Stimulated activated memory B cell treated with anti-CD40 and anti-IgM and Interleukin-4, amounts not matched to agents 10 μg/mL and 1 μg/mL and 100 μg/mL, for 72 hours (primary cell): ENCODE measurements around the gene TMEFF2.

Experiments used
- ATAC-seq: fragments of 150-1000 bp; cut with Tn5 transposase; 2 replicates; pipeline ENCODE4 v1.10.0; 2021
- H3K27ac Mint-ChIP-seq: one replicate; pipeline ENCODE4 v1.8.0; 2022; ENCODE audit warnings: mild to moderate bottlenecking, mixed read lengths
- H3K27me3 Mint-ChIP-seq: one replicate; pipeline ENCODE4 v1.8.0; 2022; ENCODE audit warnings: mixed read lengths
- H3K36me3 Mint-ChIP-seq: one replicate; pipeline ENCODE4 v1.8.0; 2022; ENCODE audit warnings: mixed read lengths
- H3K4me1 Mint-ChIP-seq: one replicate; pipeline ENCODE4 v1.8.0; 2022; ENCODE audit warnings: mixed read lengths
- H3K4me3 Mint-ChIP-seq: one replicate; pipeline ENCODE4 v1.8.0; 2022; ENCODE audit warnings: mild to moderate bottlenecking, moderate library complexity, mixed read lengths
- H3K9me3 Mint-ChIP-seq: one replicate; pipeline ENCODE4 v1.8.0; 2022; ENCODE audit warnings: mixed read lengths

Gene TMEFF2

GRCh38 chr2:191976436-191976835 is 218.3 kb downstream of the TMEFF2 start:
- Mint-ChIP-seq H3K27ac (no peak overlapping the region), H3K27me3 (peaks cover 6% of the 10 kb centered on the region), H3K9me3 (no peaks in the 10 kb centered on the region), H3K4me1 (no peaks in the 10 kb centered on the region), H3K4me3 (no peak overlapping the region), H3K36me3 (no peaks in the 10 kb centered on the region)
- ATAC-seq: peak; percentile 27

GRCh38 chr2:191974676-191975075 is 220.1 kb downstream of the TMEFF2 start:
- Mint-ChIP-seq H3K9me3 (no peaks in the 10 kb centered on the region), H3K27me3 (peaks cover 7% of the 10 kb centered on the region), H3K27ac (no peak overlapping the region), H3K4me3 (no peak overlapping the region), H3K4me1 (no peaks in the 10 kb centered on the region), H3K36me3 (no peaks in the 10 kb centered on the region)
- no peak for ATAC-seq

GRCh38 chr2:191970867-191971266 is 223.9 kb downstream of the TMEFF2 start:
- Mint-ChIP-seq H3K36me3 (no peaks in the 10 kb centered on the region), H3K4me3 (no peak overlapping the region), H3K9me3 (no peaks in the 10 kb centered on the region), H3K27me3 (peaks cover 7% of the 10 kb centered on the region), H3K4me1 (no peaks in the 10 kb centered on the region), H3K27ac (no peak overlapping the region)
- ATAC-seq: no peak

GRCh38 chr2:191968120-191968519 is 226.6 kb downstream of the TMEFF2 start:
- no peak overlapping the region for H3K27ac Mint-ChIP-seq

GRCh38 chr2:191965733-191966132 is 229.0 kb downstream of the TMEFF2 start:
- H3K36me3 Mint-ChIP-seq: no peaks in the 10 kb centered on the region
- H3K4me3 Mint-ChIP-seq: no peak overlapping the region
- no peaks in the 10 kb centered on the region for H3K9me3 Mint-ChIP-seq
- no peak overlapping the region for H3K27ac Mint-ChIP-seq
- ATAC-seq: no peak
- H3K4me1 Mint-ChIP-seq: no peaks in the 10 kb centered on the region
- H3K27me3 Mint-ChIP-seq: peaks cover 17% of the 10 kb centered on the region

More at GRCh38 chr2:191968120-191968519, 226.6 kb downstream of the TMEFF2 start:
- Mint-ChIP-seq H3K9me3 (no peaks in the 10 kb centered on the region), H3K27me3 (peaks cover 24% of the 10 kb centered on the region), H3K36me3 (no peaks in the 10 kb centered on the region), H3K4me3 (no peak overlapping the region), H3K4me1 (no peaks in the 10 kb centered on the region)
- ATAC-seq: no peak

- no peaks in the 10 kb centered on the region for H3K9me3 Mint-ChIP-seq
- H3K36me3 Mint-ChIP-seq: no peaks in the 10 kb centered on the region
- H3K4me3 Mint-ChIP-seq: no peak overlapping the region
- no peak for ATAC-seq
- no peaks in the 10 kb centered on the region for H3K4me1 Mint-ChIP-seq
- no peak overlapping the region for H3K27ac Mint-ChIP-seq
- peaks cover 17% of the 10 kb centered on the region for H3K27me3 Mint-ChIP-seq
Observed at GRCh38 chr2:191961556-191961955, 233.2 kb downstream of the TMEFF2 start.

- no peak overlapping the region for H3K27ac Mint-ChIP-seq
- H3K4me3 Mint-ChIP-seq: no peak overlapping the region
- no peaks in the 10 kb centered on the region for H3K4me1 Mint-ChIP-seq
- H3K36me3 Mint-ChIP-seq: no peaks in the 10 kb centered on the region
- ATAC-seq: no peak
- H3K27me3 Mint-ChIP-seq: peaks cover 6% of the 10 kb centered on the region
- H3K9me3 Mint-ChIP-seq: no peaks in the 10 kb centered on the region
Observed at GRCh38 chr2:191959209-191959608, 235.5 kb downstream of the TMEFF2 start.

GRCh38 chr2:191957996-191958860 is 236.5 kb downstream of the TMEFF2 start:
- Mint-ChIP-seq H3K9me3 (no peaks in the 10 kb centered on the region), H3K4me1 (no peaks in the 10 kb centered on the region), H3K27ac (no peak overlapping the region), H3K4me3 (no peak overlapping the region), H3K36me3 (no peaks in the 10 kb centered on the region), H3K27me3 (no peaks in the 10 kb centered on the region)
- ATAC-seq: no peak

GRCh38 chr2:191954451-191954850 is 240.3 kb downstream of the TMEFF2 start:
- no peaks in the 10 kb centered on the region for H3K36me3 Mint-ChIP-seq
- H3K27ac Mint-ChIP-seq: no peak overlapping the region
- H3K4me1 Mint-ChIP-seq: no peaks in the 10 kb centered on the region
- H3K4me3 Mint-ChIP-seq: no peak overlapping the region
- no peak for ATAC-seq
- no peaks in the 10 kb centered on the region for H3K9me3 Mint-ChIP-seq
- H3K27me3 Mint-ChIP-seq: peaks cover 9% of the 10 kb centered on the region

- no peak overlapping the region for H3K4me3 Mint-ChIP-seq
- H3K27me3 Mint-ChIP-seq: peaks cover 9% of the 10 kb centered on the region
- H3K27ac Mint-ChIP-seq: no peak overlapping the region
- H3K9me3 Mint-ChIP-seq: no peaks in the 10 kb centered on the region
- ATAC-seq: no peak
- no peaks in the 10 kb centered on the region for H3K4me1 Mint-ChIP-seq
- H3K36me3 Mint-ChIP-seq: no peaks in the 10 kb centered on the region
Observed at GRCh38 chr2:191952515-191953270, 242.0 kb downstream of the TMEFF2 start.

- no peak for ATAC-seq
- Mint-ChIP-seq H3K36me3 (no peaks in the 10 kb centered on the region), H3K4me3 (no peak overlapping the region), H3K9me3 (no peaks in the 10 kb centered on the region), H3K27ac (no peak overlapping the region), H3K4me1 (no peaks in the 10 kb centered on the region), H3K27me3 (peaks cover 9% of the 10 kb centered on the region)
Observed at GRCh38 chr2:191951832-191952231, 242.9 kb downstream of the TMEFF2 start.

- no peaks in the 10 kb centered on the region for H3K9me3 Mint-ChIP-seq
- no peaks in the 10 kb centered on the region for H3K36me3 Mint-ChIP-seq
- no peak for ATAC-seq
- H3K4me1 Mint-ChIP-seq: no peaks in the 10 kb centered on the region
- peaks cover 9% of the 10 kb centered on the region for H3K27me3 Mint-ChIP-seq
- H3K4me3 Mint-ChIP-seq: no peak overlapping the region
- H3K27ac Mint-ChIP-seq: no peak overlapping the region
Observed at GRCh38 chr2:191951376-191951775, 243.4 kb downstream of the TMEFF2 start.

- no peaks in the 10 kb centered on the region for H3K4me1 Mint-ChIP-seq
- no peak for ATAC-seq
- peaks cover 9% of the 10 kb centered on the region for H3K27me3 Mint-ChIP-seq
- no peaks in the 10 kb centered on the region for H3K36me3 Mint-ChIP-seq
- no peak overlapping the region for H3K4me3 Mint-ChIP-seq
- no peak overlapping the region for H3K27ac Mint-ChIP-seq
- no peaks in the 10 kb centered on the region for H3K9me3 Mint-ChIP-seq
Observed at GRCh38 chr2:191950132-191950874, 244.4 kb downstream of the TMEFF2 start.

GRCh38 chr2:191947235-191947634 is 247.5 kb downstream of the TMEFF2 start:
- H3K27ac Mint-ChIP-seq: no peak overlapping the region
- no peak overlapping the region for H3K4me3 Mint-ChIP-seq
- ATAC-seq: no peak
- no peaks in the 10 kb centered on the region for H3K9me3 Mint-ChIP-seq
- no peaks in the 10 kb centered on the region for H3K4me1 Mint-ChIP-seq
- peaks cover 9% of the 10 kb centered on the region for H3K27me3 Mint-ChIP-seq
- H3K36me3 Mint-ChIP-seq: no peaks in the 10 kb centered on the region

- Mint-ChIP-seq H3K9me3 (no peaks in the 10 kb centered on the region), H3K36me3 (no peaks in the 10 kb centered on the region), H3K4me1 (no peaks in the 10 kb centered on the region), H3K27me3 (peaks cover 8% of the 10 kb centered on the region), H3K27ac (no peak overlapping the region), H3K4me3 (no peak overlapping the region)
- ATAC-seq: no peak
Observed at GRCh38 chr2:191946471-191947182, 248.1 kb downstream of the TMEFF2 start.
